Testis (tissue), 3 donors: Measurements from ENCODE around the gene CPAMD8. TPM values are rescaled to one million over a fixed set of nuclear protein-coding genes. Genes with fewer than 3 reads are reported as not detected.
"Not testable (repeated sequence)": the region's sequence is repeated elsewhere in the genome, so short reads cannot be mapped to it uniquely, and the experiment has no call there.

Source experiments
- DNase-seq: peaks from one replicate; pipeline ENCODE4 v3.0.0-alpha.2; 2019
- H3K27ac ChIP-seq, 2 donors: fragments of 200-600 bp; sonication (generic); one replicate each; pipeline ENCODE4 v1.5.1; 2019
- H3K27me3 ChIP-seq: fragments of 200-600 bp; sonication (generic); one replicate; pipeline ENCODE4 v1.5.1; 2019
- H3K36me3 ChIP-seq: fragments of 200-600 bp; sonication (generic); one replicate; pipeline ENCODE4 v1.5.1; 2017; ENCODE audit warnings: low read depth; ENCODE audit errors: missing control alignments
- H3K4me1 ChIP-seq: fragments of 200-600 bp; sonication (generic); one replicate; pipeline ENCODE4 v1.5.1; 2019
- H3K4me3 ChIP-seq, 2 donors: fragments of 200-600 bp; sonication (generic); one replicate each; pipeline ENCODE4 v1.5.1; 2017 to 2019
- H3K9me3 ChIP-seq: fragments of 200-600 bp; sonication (generic); one replicate; pipeline ENCODE4 v1.5.1; 2017
- CTCF ChIP-seq, 3 experiments: fragments of 450-650 bp in 2 of 3; fragments of 200-600 bp in 1 of 3; sonication (generic) in 1 of 3; IDR thresholded peaks; one replicate each; pipeline ENCODE4 v1.5.1; 2016 to 2019; ENCODE audit warnings: antibody characterized with exemption in 3 of 3, mild to moderate bottlenecking in 2 of 3, moderate library complexity in 1 of 3
- POLR2A ChIP-seq: fragments of 450-650 bp; IDR thresholded peaks from one replicate; pipeline ENCODE4 v1.6.1; 2017; ENCODE audit warnings: antibody characterized with exemption, mild to moderate bottlenecking, moderate library complexity
- WGBS, 2 donors: methylation state at CpG; one replicate each; pipeline ENCODE4 v1.1.5; 2018; 5-methylcytosine and 5-hydroxymethylcytosine counted together
- intact Hi-C: fragments of 100-400 bp; cut with DNase I; formaldehyde crosslinking; loops from one replicate; pipeline ENCODE4 v1.15.1; 2023; ENCODE audit warnings: low total_unique reads
- polyA plus RNA-seq: library from polyadenylated mRNA; stranded (reverse); fragments of 350-450 nt; fragmentation: Illumina TruSeq; extraction: RNeasy Lipid Tissue Mini Kit (QIAGEN cat#74804); gene quantifications from one replicate; pipeline ENCODE4 v1.2.3, GENCODE V29; 2014; ENCODE audit warnings: low read depth, low replicate concordance; ENCODE audit not compliant: insufficient read depth
- total RNA-seq, 2 donors: library from RNA; depleted of rRNA; stranded (reverse); fragments of >200 nt; gene quantifications; one replicate each; pipeline ENCODE4 v1.2.3, GENCODE V29; 2016

CPAMD8 gene
- total and polyA plus RNA-seq, 3 donors from 2014 or later, result 12.0 to 46.1 (median 30.8) TPM

- 79 to 97% methylated on average over 4 of the region's 4 CpGs for WGBS, 2 donors
- no peaks in the 10 kb centered on the region for H3K36me3 ChIP-seq
- TF ChIP-seq POLR2A, result no peak
- TF ChIP-seq CTCF (IDR thresholded peaks at IDR 0.05), result no peak
- H3K4me1 ChIP-seq, result peaks cover 4% of the 10 kb centered on the region
- H3K9me3 ChIP-seq, result no peaks in the 10 kb centered on the region
- H3K4me3 ChIP-seq, result no peak overlapping the region
- H3K27me3 ChIP-seq, result no peaks in the 10 kb centered on the region
- no peak for DNase-seq
- intact Hi-C loops, result no loop called here
- H3K27ac ChIP-seq, result no peak overlapping the region
Measured at GRCh38 chr19:16988661-16989060, 37.9 kb downstream of the CPAMD8 start.

- 94 to 96% methylated on average over 2 of the region's 2 CpGs for WGBS, 2 donors
- H3K27ac ChIP-seq, result no peak overlapping the region
- peaks cover 4% of the 10 kb centered on the region for H3K4me1 ChIP-seq
- TF ChIP-seq POLR2A (no peak), CTCF (IDR thresholded peaks at IDR 0.05) (no peak)
- H3K27me3 ChIP-seq, result no peaks in the 10 kb centered on the region
- H3K36me3 ChIP-seq, result no peaks in the 10 kb centered on the region
- no peak overlapping the region for H3K4me3 ChIP-seq
- intact Hi-C loops, result no loop called here
- no peaks in the 10 kb centered on the region for H3K9me3 ChIP-seq
- no peak for DNase-seq
Measured at GRCh38 chr19:16985403-16985802, 41.2 kb downstream of the CPAMD8 start.

GRCh38 chr19:16982586-16982985, 44.0 kb downstream of the CPAMD8 start:
- H3K36me3 ChIP-seq, H3K27me3 ChIP-seq, intact Hi-C loops, H3K4me3 ChIP-seq, H3K9me3 ChIP-seq, H3K27ac ChIP-seq, DNase-seq, H3K4me1 ChIP-seq: not testable (repeated sequence)
- 81 to 93% methylated on average over 2 of the region's 2 CpGs for WGBS, 2 donors

- Histone ChIP-seq H3K4me3 (no peak overlapping the region), H3K27ac (no peak overlapping the region), H3K4me1 (no peaks in the 10 kb centered on the region), H3K27me3 (no peaks in the 10 kb centered on the region), H3K9me3 (no peaks in the 10 kb centered on the region), H3K36me3 (no peaks in the 10 kb centered on the region)
- intact Hi-C loops, result no loop called here
- TF ChIP-seq POLR2A, result no peak
- TF ChIP-seq CTCF (IDR thresholded peaks at IDR 0.05), result no peak
- WGBS, 2 donors, result 56 to 95% methylated on average over 1 of the region's 1 CpG
- no peak for DNase-seq
Measured at GRCh38 chr19:16978839-16979802, 47.5 kb downstream of the CPAMD8 start.

GRCh38 chr19:16978156-16978555, 48.5 kb downstream of the CPAMD8 start:
- H3K36me3 ChIP-seq, result no peaks in the 10 kb centered on the region
- H3K27me3 ChIP-seq, result no peaks in the 10 kb centered on the region
- H3K4me3 ChIP-seq, result no peak overlapping the region
- TF ChIP-seq CTCF (IDR thresholded peaks at IDR 0.05) (no peak), POLR2A (no peak)
- H3K9me3 ChIP-seq, result no peaks in the 10 kb centered on the region
- DNase-seq, result no peak
- H3K4me1 ChIP-seq, result no peaks in the 10 kb centered on the region
- intact Hi-C loops, result no loop called here
- no peak overlapping the region for H3K27ac ChIP-seq
- WGBS, 2 donors, result 86 to 94% methylated on average over 2 of the region's 2 CpGs
